GM23248 (cell line): ENCODE data around the gene MGAT4A. TPM values are rescaled to one million over a fixed set of nuclear protein-coding genes. Genes with fewer than 3 reads are reported as not detected.
A peak's percentile ranks its signal among the peaks of the same experiment; 100 is the strongest.

ENCODE experiments used
- DNase-seq: peaks from one replicate; pipeline ENCODE4 v3.0.0-alpha.2; 2015
- H2AFZ ChIP-seq: fragments of 200-600 bp; sonication (generic); 2 replicates; pipeline ENCODE4 v1.6.1; 2016; ENCODE audit warnings: antibody characterized with exemption
- H3F3A ChIP-seq: fragments of 200-600 bp; sonication (generic); 2 replicates; pipeline ENCODE4 v1.6.1; 2016; ENCODE audit warnings: mild to moderate bottlenecking, antibody characterized with exemption, mixed run types; ENCODE audit not compliant: insufficient read depth
- H3K27ac ChIP-seq: fragments of 200-600 bp; sonication (generic); 2 replicates; pipeline ENCODE4 v1.5.1; 2016; ENCODE audit warnings: mild to moderate bottlenecking
- H3K27me3 ChIP-seq: fragments of 200-600 bp; sonication (generic); replicated peaks from 2 replicates; pipeline ENCODE4 v1.6.1; 2016; ENCODE audit warnings: mild to moderate bottlenecking; ENCODE audit not compliant: insufficient read depth
- H3K36me3 ChIP-seq: fragments of 200-600 bp; sonication (generic); 2 replicates; pipeline ENCODE4 v1.6.1; 2016; ENCODE audit warnings: low read depth, mild to moderate bottlenecking
- H3K4me1 ChIP-seq: fragments of 200-600 bp; sonication (generic); 2 replicates; pipeline ENCODE4 v1.6.1; 2016; ENCODE audit warnings: mild to moderate bottlenecking; ENCODE audit not compliant: insufficient read depth
- H3K4me2 ChIP-seq: fragments of 200-600 bp; sonication (generic); one replicate; pipeline ENCODE4 v1.6.1; 2016; ENCODE audit warnings: mild to moderate bottlenecking; ENCODE audit not compliant: unreplicated experiment
- H3K4me3 ChIP-seq: fragments of 200-600 bp; sonication (generic); 2 replicates; pipeline ENCODE4 v1.5.1; 2016; ENCODE audit warnings: mild to moderate bottlenecking
- H3K79me2 ChIP-seq: fragments of 200-600 bp; sonication (generic); 2 replicates; pipeline ENCODE4 v1.6.1; 2016; ENCODE audit warnings: mild to moderate bottlenecking; ENCODE audit not compliant: insufficient read depth
- H3K9ac ChIP-seq: fragments of 200-600 bp; sonication (generic); 2 replicates; pipeline ENCODE4 v1.6.1; 2016; ENCODE audit warnings: mild to moderate bottlenecking
- H3K9me2 ChIP-seq: fragments of 200-600 bp; sonication (generic); 2 replicates; pipeline ENCODE4 v1.6.1; 2016; ENCODE audit warnings: mixed run types, mild to moderate bottlenecking, moderate library complexity; ENCODE audit not compliant: insufficient read depth
- H3K9me3 ChIP-seq: fragments of 200-600 bp; sonication (generic); one replicate; pipeline ENCODE4 v1.6.1; 2017; ENCODE audit warnings: low read depth
- H4K20me1 ChIP-seq: fragments of 200-600 bp; sonication (generic); 2 replicates; pipeline ENCODE4 v1.6.0; 2016; ENCODE audit not compliant: insufficient read depth
- EZH2 ChIP-seq: fragments of 200-600 bp; sonication (generic); IDR thresholded peaks from 2 replicates; pipeline ENCODE4 v1.6.1; 2018; ENCODE audit warnings: antibody characterized with exemption, mild to moderate bottlenecking; ENCODE audit not compliant: insufficient read depth, poor library complexity, severe bottlenecking
- EZH2phosphoT487 ChIP-seq: fragments of 200-600 bp; sonication (generic); IDR thresholded peaks from 2 replicates; pipeline ENCODE4 v1.6.1; 2018; ENCODE audit warnings: antibody characterized with exemption, moderate library complexity, mild to moderate bottlenecking, low read depth; ENCODE audit not compliant: insufficient read depth
- WGBS, 2 experiments: methylation state at CpG; one replicate each; pipeline ENCODE4 v1.1.6; 2015 to 2017; ENCODE audit warnings: low lambda C conversion rate in 2 of 2, low coverage in 1 of 2; ENCODE audit errors: missing lambda C conversion rate in 2 of 2; 5-methylcytosine and 5-hydroxymethylcytosine counted together
- in situ Hi-C: fragments of 300-500 bp; cut with MboI; formaldehyde crosslinking; loops from 2 replicates; pipeline ENCODE4 v1.15.0; 2020
- polyA plus RNA-seq: library from polyadenylated mRNA; unstranded; fragments of >200 nt; fragmentation: Nextera tagmentation; extraction: Ambion mirVana; gene quantifications from 2 replicates; pipeline ENCODE4 v1.2.1, GENCODE V29; 2016
- total RNA-seq: library from RNA; depleted of rRNA; stranded (reverse); fragments of >200 nt; shearing (Covaris generic); gene quantifications from 2 replicates; pipeline ENCODE4 v1.2.3, GENCODE V29; 2014; rRNA removed

MGAT4A gene
- total RNA-seq (under 0.01 TPM in 1 of 2 replicates, not detected in the other), polyA plus RNA-seq (not detected in 2 replicates)

DNA sequence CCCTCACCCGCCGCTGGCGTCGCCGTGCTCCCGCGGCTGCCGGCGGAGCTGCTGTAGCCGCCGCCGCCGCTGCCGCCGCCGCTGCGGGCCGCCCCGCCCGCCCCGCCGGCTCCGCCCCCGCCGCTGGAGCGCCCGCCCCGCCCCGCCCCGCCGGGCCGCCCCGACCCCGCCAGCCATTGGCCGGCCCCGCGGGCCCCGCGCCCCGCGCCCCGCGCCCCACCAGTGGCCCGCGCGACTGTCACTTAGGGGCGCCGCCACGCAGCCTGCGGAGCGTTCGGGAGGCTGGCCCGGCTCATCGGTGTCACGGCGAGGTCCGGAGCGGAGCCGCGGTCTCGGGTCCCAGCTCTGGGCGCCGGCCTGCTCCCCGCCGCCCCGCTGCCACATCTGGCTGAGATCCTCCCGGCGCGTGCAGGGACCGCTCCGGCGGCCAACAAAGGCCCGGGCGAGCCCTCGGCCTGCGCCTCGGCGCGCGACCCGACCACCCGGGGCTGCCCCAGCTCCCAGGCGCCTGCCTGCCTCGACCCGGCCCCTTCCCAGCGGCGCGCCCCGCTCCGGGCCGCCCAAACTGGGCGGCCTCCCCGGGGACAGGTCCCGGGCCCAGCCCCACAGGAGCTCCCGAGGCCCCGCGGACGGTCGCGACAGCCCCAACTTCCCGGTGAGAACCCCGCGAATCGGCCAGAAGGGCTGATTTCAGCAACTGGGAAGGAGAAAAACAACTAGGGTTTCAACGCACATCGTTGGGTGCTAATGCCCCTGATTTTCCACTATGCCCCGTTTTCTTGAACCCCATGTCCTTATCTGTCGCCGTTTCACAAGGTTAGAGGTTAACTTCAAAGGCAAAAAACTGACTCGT lies at the start of gene MGAT4A:
Gene MGAT4A, minus strand, starts transcription at position 92 of the 853 bp plus-strand sequence. CDS start 4,800 bp downstream, outside the sequence.
- Histone ChIP-seq H2AFZ (peak within 1 kb of the TSS; percentile 87), H3K36me3 (no peaks in the 10 kb centered on the region), H3K9ac (no peak within 1 kb of the TSS), H3K4me3 (peak within 1 kb of the TSS; percentile 66), H3K4me1 (no peaks in the 10 kb centered on the region), H4K20me1 (no peaks in the 10 kb centered on the region), H3K4me2 (peak within 1 kb of the TSS; percentile 50), H3K27ac (no peak within 1 kb of the TSS), H3K79me2 (no peaks in the 10 kb centered on the region), H3K9me3 (no peaks in the 10 kb centered on the region), H3F3A (no peaks in the 10 kb centered on the region), H3K27me3 (peaks cover 88% of the 10 kb centered on the region), H3K9me2 (no peaks in the 10 kb centered on the region)
- WGBS, 2 experiments, result 4% methylated on average over 33 to 72 of the region's 110 CpGs
- TF ChIP-seq EZH2phosphoT487 (no peak), EZH2 (peak; percentile 68)
- DNase-seq, result peak; percentile 54
- in situ Hi-C loops, result no loop called here

DNA sequence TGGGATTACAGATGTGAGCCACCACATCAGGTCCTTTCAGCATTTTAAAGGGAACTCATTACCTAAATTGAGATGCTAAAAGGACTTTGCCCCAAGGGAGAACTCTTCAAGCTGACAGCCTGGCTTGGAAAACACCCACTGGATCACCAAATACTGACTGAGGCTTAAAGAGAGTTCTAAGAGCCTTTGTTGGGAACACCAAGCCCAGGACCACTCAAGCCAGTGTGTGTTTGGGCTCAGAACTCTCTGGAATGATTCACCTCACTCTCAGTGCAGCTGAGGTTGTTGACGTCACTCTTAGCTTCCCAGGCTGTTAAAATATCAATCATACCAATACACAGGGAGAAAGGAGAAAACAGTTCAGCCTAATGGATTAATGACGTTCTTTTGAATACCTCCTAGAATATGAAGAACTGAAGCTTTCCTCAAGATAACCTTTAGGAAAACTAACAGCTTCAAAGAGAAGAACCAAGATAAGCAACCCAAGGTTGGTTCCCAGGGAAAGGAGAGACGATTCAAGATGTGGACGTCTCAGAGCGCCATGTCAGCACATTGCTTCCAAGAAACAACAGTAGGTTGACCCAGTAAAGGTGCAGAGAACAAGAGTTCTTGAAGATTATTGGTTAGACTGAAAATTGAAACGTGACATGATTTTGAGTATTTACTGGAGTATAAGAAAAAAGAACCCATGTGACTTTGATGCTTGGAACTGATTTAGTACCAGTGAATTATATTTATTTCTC lies 48.0 kb upstream of the MGAT4A start:
- in situ Hi-C loops, result no loop called here
- Histone ChIP-seq H4K20me1 (no peaks in the 10 kb centered on the region), H2AFZ (no peak overlapping the region), H3K9me3 (no peaks in the 10 kb centered on the region), H3K9me2 (no peaks in the 10 kb centered on the region), H3F3A (no peaks in the 10 kb centered on the region), H3K36me3 (no peaks in the 10 kb centered on the region), H3K9ac (no peak overlapping the region), H3K79me2 (no peaks in the 10 kb centered on the region), H3K4me1 (no peaks in the 10 kb centered on the region), H3K4me3 (no peak overlapping the region), H3K27me3 (0 out of 2 replicates have a peak, but pooled peaks cover 7% of the 10 kb centered on the region), H3K27ac (no peak overlapping the region), H3K4me2 (no peak overlapping the region)
- WGBS, 2 experiments, result 72 to 76% methylated on average over 6 of the region's 6 CpGs
- DNase-seq, result no peak
- TF ChIP-seq EZH2phosphoT487 (no peak), EZH2 (no peak)

DNA sequence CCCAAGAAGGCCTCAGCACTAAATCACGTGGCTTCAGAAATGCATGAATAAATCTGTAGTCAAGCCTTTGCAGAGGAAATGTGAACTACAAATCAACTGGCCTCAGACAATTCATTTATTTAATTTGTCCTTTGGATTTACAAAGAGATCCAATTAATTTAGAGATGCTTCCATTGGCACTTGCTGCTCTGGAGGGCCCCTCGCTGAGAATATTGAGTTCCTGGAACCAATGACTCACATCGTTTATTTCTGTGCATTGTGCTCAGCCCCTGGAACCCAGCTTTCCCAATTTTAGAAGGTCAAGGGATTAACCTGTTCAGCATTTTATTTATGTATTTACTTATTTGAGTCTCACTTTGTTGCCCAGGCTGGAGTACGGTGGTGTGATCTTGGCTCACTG lies 47.2 kb upstream of the MGAT4A start:
- Histone ChIP-seq H3K9ac (no peak overlapping the region), H3K27me3 (0 out of 2 replicates have a peak, but pooled peaks cover 7% of the 10 kb centered on the region), H3K36me3 (no peaks in the 10 kb centered on the region), H2AFZ (no peak overlapping the region), H3F3A (no peaks in the 10 kb centered on the region), H3K79me2 (no peaks in the 10 kb centered on the region), H3K4me3 (no peak overlapping the region), H3K4me1 (no peaks in the 10 kb centered on the region), H3K9me3 (no peaks in the 10 kb centered on the region), H3K27ac (no peak overlapping the region), H4K20me1 (no peaks in the 10 kb centered on the region), H3K4me2 (no peak overlapping the region), H3K9me2 (no peaks in the 10 kb centered on the region)
- WGBS, 2 experiments, result 54 to 60% methylated on average over 4 of the region's 4 CpGs
- no peak for DNase-seq
- TF ChIP-seq EZH2, result no peak
- TF ChIP-seq EZH2phosphoT487, result no peak
- in situ Hi-C loops, result no loop called here

DNA sequence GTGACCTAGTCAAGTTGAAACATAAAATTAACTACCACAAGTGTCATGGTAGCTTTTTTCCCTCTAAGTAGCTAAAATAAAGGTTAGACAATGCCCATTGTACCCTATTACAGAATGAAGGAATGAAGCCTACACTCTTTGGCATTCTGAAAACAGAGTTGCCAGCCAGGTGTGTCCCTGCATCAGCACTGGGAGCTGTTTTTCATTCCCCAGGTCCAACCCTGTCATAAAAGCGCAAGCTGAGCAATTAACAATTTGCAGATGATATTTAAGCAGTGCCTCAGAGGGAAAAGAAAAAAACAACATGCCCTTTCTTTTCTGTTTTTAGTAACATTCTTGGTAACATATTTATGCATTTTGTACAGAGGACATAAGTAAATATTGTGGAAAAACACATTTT lies 46.8 kb upstream of the MGAT4A start:
- H3K27ac ChIP-seq, result no peak overlapping the region
- H4K20me1 ChIP-seq, result no peaks in the 10 kb centered on the region
- H3F3A ChIP-seq, result no peaks in the 10 kb centered on the region
- no peaks in the 10 kb centered on the region for H3K79me2 ChIP-seq
- no peak overlapping the region for H3K4me2 ChIP-seq
- in situ Hi-C loops, result no loop called here
- DNase-seq, result no peak
- H3K9me3 ChIP-seq, result no peaks in the 10 kb centered on the region
- no peak for TF ChIP-seq EZH2phosphoT487
- no peak for TF ChIP-seq EZH2
- H3K9ac ChIP-seq, result no peak overlapping the region
- 80 to 91% methylated on average over 1 of the region's 1 CpG for WGBS, 2 experiments
- 0 out of 2 replicates have a peak, but pooled peaks cover 7% of the 10 kb centered on the region for H3K27me3 ChIP-seq
- H3K4me1 ChIP-seq, result no peaks in the 10 kb centered on the region
- H3K9me2 ChIP-seq, result no peaks in the 10 kb centered on the region
- H3K4me3 ChIP-seq, result no peak overlapping the region
- H3K36me3 ChIP-seq, result no peaks in the 10 kb centered on the region
- no peak overlapping the region for H2AFZ ChIP-seq
